ENCODE results near the gene NDUFS6. TPM values are rescaled to one million over a fixed set of nuclear protein-coding genes. Genes with fewer than 3 reads are reported as not detected.
"Not testable (repeated sequence)": the region's sequence is repeated elsewhere in the genome, so short reads cannot be mapped to it uniquely, and the experiment has no call there.

Gene NDUFS6
- total and polyA plus RNA-seq, 8 donors = 12.8 to 95.0 (median 86.0) TPM; not detected in 1

DNA sequence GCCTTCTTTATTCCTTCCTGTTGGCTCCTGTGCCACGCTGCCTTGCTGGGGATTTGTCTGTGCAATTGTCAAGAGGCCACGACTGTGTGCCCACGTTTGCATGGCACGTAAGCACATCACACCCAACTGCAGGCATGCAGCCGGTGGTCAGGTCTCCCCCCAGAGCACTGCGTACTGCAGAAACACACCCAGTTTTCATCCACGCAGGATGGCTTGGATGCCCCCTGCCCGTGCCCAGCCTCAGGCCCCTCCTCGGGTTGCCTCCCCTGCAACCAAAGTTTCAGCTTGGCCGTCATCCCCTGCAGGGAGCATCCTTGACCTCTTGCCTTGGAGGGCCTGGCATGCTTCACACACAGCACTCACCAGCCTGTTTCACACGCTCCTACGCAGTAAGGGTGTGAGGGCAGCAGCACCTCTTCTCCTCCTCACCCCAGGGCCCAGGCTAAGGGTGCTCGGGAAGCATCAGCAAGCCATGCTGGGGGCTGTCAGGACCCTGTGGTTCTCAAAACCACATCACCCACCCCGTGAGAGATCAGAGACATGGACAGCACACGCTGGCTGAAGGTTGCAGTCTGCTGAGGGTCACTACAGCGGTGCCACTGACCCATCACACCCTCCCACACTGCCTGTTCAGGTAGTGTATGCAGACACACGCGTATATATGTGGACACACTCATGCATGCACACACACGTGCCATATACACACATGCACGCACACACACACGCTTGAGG lies 4.7 kb upstream of the NDUFS6 start:
- no peak for DNase-seq
- peaks cover 13 to 29% (median 28%) of the 10 kb centered on the region in 4 donors for H3K36me3 ChIP-seq
- no peaks in the 10 kb centered on the region for H3K27me3 ChIP-seq
- peak overlapping the region in 1 of 4 donors; percentile 3 for H3K4me3 ChIP-seq
- H3K4me1 ChIP-seq = peaks cover 7 to 38% (median 32%) of the 10 kb centered on the region in 4 donors
- H3K9me3 ChIP-seq = no peaks in the 10 kb centered on the region
- 88 to 93% (median 90%) methylated on average over 14 to 21 of the region's 21 CpGs for WGBS, 5 donors
- intact Hi-C loops (cut with DNase I; ENCODE audit: low total_unique reads) = no loop called here
- H3K27ac ChIP-seq = no peak overlapping the region
- TF ChIP-seq POLR2A (IDR thresholded peaks at IDR 0.05) = no peak

DNA sequence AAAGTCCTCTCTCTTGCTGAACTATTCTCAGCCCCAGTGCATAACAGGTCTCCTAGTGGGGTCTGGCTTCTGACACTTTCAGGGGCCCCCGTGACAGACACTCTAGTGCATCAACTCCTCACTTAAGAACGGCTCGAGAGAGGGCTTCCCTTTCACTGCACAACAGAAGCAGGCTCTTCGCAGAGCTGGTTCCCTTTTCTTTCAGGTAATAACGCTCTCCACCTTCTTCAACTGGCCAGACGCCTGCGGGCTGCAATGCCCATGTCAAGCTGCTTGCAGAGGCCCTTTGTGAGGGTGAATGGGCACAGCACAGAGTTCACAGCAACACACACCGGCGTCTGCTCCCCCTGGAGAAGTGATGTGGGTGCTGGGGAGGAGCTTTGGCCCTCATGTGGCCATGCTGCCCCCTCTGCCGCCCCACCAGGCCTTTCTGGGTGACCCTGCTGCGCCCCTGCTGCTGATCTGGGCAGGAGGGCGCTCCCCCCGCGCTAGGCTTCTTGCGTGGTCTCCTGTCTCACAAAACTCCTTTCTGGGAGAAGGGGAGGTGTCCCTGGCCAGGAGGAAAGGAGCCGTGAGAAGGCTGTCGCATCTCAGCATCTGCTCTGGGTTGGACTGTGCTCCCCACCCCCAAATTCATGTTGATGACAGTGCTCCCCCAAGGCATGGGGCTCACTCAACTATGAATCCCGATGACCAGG lies 4.0 kb upstream of the NDUFS6 start:
- H3K4me1 ChIP-seq = peaks cover 12 to 45% (median 39%) of the 10 kb centered on the region in 4 donors
- H3K9me3 ChIP-seq = no peaks in the 10 kb centered on the region
- H3K27ac ChIP-seq = no peak overlapping the region
- 93 to 96% (median 95%) methylated on average over 16 to 18 of the region's 18 CpGs for WGBS, 5 donors
- no peak for TF ChIP-seq POLR2A (IDR thresholded peaks at IDR 0.05)
- TF ChIP-seq, protein P1, sequence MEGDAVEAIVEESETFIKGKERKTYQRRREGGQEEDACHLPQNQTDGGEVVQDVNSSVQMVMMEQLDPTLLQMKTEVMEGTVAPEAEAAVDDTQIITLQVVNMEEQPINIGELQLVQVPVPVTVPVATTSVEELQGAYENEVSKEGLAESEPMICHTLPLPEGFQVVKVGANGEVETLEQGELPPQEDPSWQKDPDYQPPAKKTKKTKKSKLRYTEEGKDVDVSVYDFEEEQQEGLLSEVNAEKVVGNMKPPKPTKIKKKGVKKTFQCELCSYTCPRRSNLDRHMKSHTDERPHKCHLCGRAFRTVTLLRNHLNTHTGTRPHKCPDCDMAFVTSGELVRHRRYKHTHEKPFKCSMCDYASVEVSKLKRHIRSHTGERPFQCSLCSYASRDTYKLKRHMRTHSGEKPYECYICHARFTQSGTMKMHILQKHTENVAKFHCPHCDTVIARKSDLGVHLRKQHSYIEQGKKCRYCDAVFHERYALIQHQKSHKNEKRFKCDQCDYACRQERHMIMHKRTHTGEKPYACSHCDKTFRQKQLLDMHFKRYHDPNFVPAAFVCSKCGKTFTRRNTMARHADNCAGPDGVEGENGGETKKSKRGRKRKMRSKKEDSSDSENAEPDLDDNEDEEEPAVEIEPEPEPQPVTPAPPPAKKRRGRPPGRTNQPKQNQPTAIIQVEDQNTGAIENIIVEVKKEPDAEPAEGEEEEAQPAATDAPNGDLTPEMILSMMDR (IDR thresholded peaks at IDR 0.05) = no peak
- no peak for TF ChIP-seq POLR2AphosphoS5 (IDR thresholded peaks at IDR 0.05)
- no peak for TF ChIP-seq EP300 (IDR thresholded peaks at IDR 0.05)
- H3K36me3 ChIP-seq = peaks cover 13 to 29% (median 28%) of the 10 kb centered on the region in 4 donors
- H3K4me3 ChIP-seq = peak overlapping the region in 1 of 4 donors; percentile 3
- DNase-seq = no peak
- intact Hi-C loops (cut with DNase I; ENCODE audit: low total_unique reads) = no loop called here
- no peaks in the 10 kb centered on the region for H3K27me3 ChIP-seq

DNA sequence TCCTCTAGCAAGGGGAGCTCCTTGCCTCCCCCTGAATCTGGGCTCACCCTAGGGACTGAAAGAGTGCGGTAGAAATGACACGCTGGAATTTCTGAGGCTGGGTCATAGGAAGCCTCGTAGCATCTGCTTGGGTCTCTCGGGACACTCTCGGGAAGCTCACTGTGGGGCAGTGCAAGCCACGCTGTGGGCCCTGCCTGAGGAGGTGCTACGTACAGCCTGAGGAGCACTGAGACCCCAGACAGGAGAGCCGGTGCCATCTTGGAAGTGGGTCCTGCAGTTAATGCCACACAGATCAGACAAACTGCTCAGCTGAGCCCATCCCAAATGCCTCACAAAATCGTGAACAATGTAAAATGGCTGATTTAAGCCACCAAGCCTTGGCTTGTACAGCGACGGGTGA lies 3.4 kb upstream of the NDUFS6 start:
- DNase-seq = no peak
- H3K27ac ChIP-seq = no peak overlapping the region
- no peaks in the 10 kb centered on the region for H3K27me3 ChIP-seq
- H3K4me3 ChIP-seq = peak overlapping the region in 1 of 4 donors; percentile 97
- WGBS, 5 donors = 90 to 95% (median 92%) methylated on average over 11 of the region's 11 CpGs
- peaks cover 18 to 51% (median 43%) of the 10 kb centered on the region in 4 donors for H3K4me1 ChIP-seq
- intact Hi-C loops (cut with DNase I; ENCODE audit: low total_unique reads) = no loop called here
- no peaks in the 10 kb centered on the region for H3K9me3 ChIP-seq
- H3K36me3 ChIP-seq = peaks cover 18 to 31% (median 31%) of the 10 kb centered on the region in 4 donors
- TF ChIP-seq EP300 (IDR thresholded peaks at IDR 0.05) (no peak), POLR2AphosphoS5 (IDR thresholded peaks at IDR 0.05) (no peak), POLR2A (IDR thresholded peaks at IDR 0.05) (no peak)
- TF ChIP-seq, protein P1 (IDR thresholded peaks at IDR 0.05) = no peak

DNA sequence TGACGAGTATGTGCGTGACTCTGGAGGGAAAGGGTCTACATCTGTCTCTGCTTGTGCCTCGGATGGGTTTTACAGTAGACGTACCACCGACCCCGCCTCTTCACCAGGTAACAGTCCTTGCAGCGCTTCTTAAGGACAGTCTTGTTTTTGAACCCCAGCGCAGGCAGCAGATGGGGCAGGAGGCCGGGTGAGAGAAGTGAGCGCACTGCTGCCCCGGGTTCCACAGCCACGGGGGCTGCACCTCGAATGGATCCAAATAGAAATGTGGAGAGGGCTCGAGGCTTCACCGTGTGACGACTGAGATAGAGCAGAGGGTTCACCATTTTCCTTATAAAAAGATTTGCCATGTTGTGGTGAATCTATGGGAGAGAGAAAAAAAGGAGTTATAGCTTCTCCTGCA lies 2.6 kb upstream of the NDUFS6 start:
- H3K27me3 ChIP-seq; H3K9me3 ChIP-seq; DNase-seq; intact Hi-C loops (cut with DNase I; ENCODE audit: low total_unique reads): not testable (repeated sequence)
- Histone ChIP-seq H3K4me3 (peak overlapping the region; percentile 72 to 99 (median 88)), H3K36me3 (peaks cover 23 to 39% (median 38%) of the 10 kb centered on the region in 4 donors), H3K4me1 (peaks cover 18 to 59% (median 46%) of the 10 kb centered on the region in 4 donors), H3K27ac (peak overlapping the region in 3 of 5 donors; percentile 84 to 93 (median 88))
- WGBS, 5 donors = 85 to 91% (median 89%) methylated on average over 16 of the region's 16 CpGs

DNA sequence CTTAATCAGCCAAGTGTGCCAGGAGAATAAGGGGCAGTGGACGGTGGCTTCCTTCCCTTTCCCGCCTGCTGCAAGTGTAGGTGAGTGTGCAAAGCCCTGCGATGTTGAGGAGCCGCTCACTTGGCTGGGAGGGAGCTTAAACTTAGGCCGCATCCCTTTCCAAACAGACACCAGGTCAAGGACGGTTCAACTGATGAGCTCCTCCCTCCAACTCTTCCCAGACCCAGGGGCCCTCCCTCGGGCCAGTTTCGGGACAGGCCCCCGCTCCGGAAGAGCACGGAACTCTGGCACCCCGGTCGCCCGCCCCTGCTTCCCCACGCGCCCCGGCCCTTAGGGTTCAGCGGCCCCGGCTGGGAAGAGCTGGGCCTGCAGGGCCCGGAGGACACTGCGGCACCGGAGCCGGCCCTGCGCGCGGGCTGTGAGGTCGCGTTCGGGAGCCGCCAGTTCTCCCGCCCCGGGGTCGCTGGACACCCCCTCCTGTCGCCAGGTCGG lies 2.1 kb upstream of the NDUFS6 start:
- TF ChIP-seq, protein P1 (IDR thresholded peaks at IDR 0.05) = no peak
- TF ChIP-seq EP300 (IDR thresholded peaks at IDR 0.05) (no peak), POLR2A (IDR thresholded peaks at IDR 0.05) (no peak), POLR2AphosphoS5 (IDR thresholded peaks at IDR 0.05) (no peak)
- peaks cover 28 to 44% (median 44%) of the 10 kb centered on the region in 4 donors for H3K36me3 ChIP-seq
- H3K4me3 ChIP-seq = peak overlapping the region; percentile 72 to 99 (median 88)
- peak overlapping the region; percentile 84 to 93 (median 89) for H3K27ac ChIP-seq
- peaks cover 18 to 63% (median 48%) of the 10 kb centered on the region in 4 donors for H3K4me1 ChIP-seq
- no peaks in the 10 kb centered on the region for H3K27me3 ChIP-seq
- 1 to 7% (median 1%) methylated on average over 8 to 35 of the region's 35 CpGs for WGBS, 5 donors
- no peaks in the 10 kb centered on the region for H3K9me3 ChIP-seq
- DNase-seq = no peak
- intact Hi-C loops (cut with DNase I; ENCODE audit: low total_unique reads) = no loop called here
